Liver (tissue), 9 donors: ENCODE data around the gene TMEM259. TPM values are rescaled to one million over a fixed set of nuclear protein-coding genes. Genes with fewer than 3 reads are reported as not detected.

Source experiments
- DNase-seq: peaks from one replicate; pipeline ENCODE4 v3.0.0-alpha.2; 2017; ENCODE audit warnings: low spot score
- H3K27ac ChIP-seq, 2 donors: one replicate each; pipeline ENCODE4 v1.7.0; 2013; ENCODE audit warnings: inconsistent platforms in 2 of 2, low read length in 2 of 2, control low read depth in 1 of 2, low read depth in 1 of 2, mild to moderate bottlenecking in 1 of 2
- H3K27me3 ChIP-seq, 4 donors: one replicate each; pipeline versions ENCODE4 v1.6.1 to v1.7.0; 2013; ENCODE audit warnings: low read length in 3 of 4, inconsistent platforms in 1 of 4, mild to moderate bottlenecking in 1 of 4, moderate library complexity in 1 of 4; ENCODE audit not compliant: control insufficient read depth in 4 of 4, insufficient read depth in 4 of 4
- H3K36me3 ChIP-seq, 4 donors: one replicate each; pipeline versions ENCODE4 v1.6.1 to v1.7.0; 2013; ENCODE audit warnings: low read length in 3 of 4, mild to moderate bottlenecking in 3 of 4, low read depth in 1 of 4, moderate library complexity in 1 of 4; ENCODE audit not compliant: control insufficient read depth in 4 of 4, insufficient read depth in 3 of 4
- H3K4me1 ChIP-seq, 4 donors: one replicate each; pipeline versions ENCODE4 v1.6.1 to v1.7.0; 2013; ENCODE audit warnings: low read length in 3 of 4, mild to moderate bottlenecking in 3 of 4, moderate library complexity in 1 of 4; ENCODE audit not compliant: control insufficient read depth in 4 of 4, insufficient read depth in 4 of 4
- H3K4me3 ChIP-seq, 3 donors: one replicate each; pipeline versions ENCODE4 v1.6.1 to v1.7.0; 2013; ENCODE audit warnings: low read length in 3 of 3, control low read depth in 1 of 3, low read depth in 1 of 3, mild to moderate bottlenecking in 1 of 3
- H3K9ac ChIP-seq, 2 donors: one replicate each; pipeline ENCODE4 v1.7.0; 2013; ENCODE audit warnings: low read length in 2 of 2, mild to moderate bottlenecking in 2 of 2, moderate library complexity in 2 of 2, control low read depth in 1 of 2, low read depth in 1 of 2
- H3K9me3 ChIP-seq, 4 donors: one replicate each; pipeline versions ENCODE4 v1.6.1 to v1.7.0; 2013; ENCODE audit warnings: low read length in 3 of 4; ENCODE audit not compliant: control insufficient read depth in 4 of 4
- FOXA2 ChIP-seq: IDR thresholded peaks from 2 replicates; pipeline ENCODE4 v1.6.1; 2016; ENCODE audit warnings: antibody characterized with exemption
- GABPA ChIP-seq, 2 donors: IDR thresholded peaks in 1 of 2; conservative IDR thresholded peaks in 1 of 2; 2 replicates each; pipeline ENCODE4 v1.6.1; 2016; ENCODE audit warnings: antibody characterized with exemption in 2 of 2, mild to moderate bottlenecking in 1 of 2, moderate library complexity in 1 of 2
- RAD21 ChIP-seq, 2 donors: IDR thresholded peaks; 2 replicates each; pipeline ENCODE4 v1.6.1; 2016; ENCODE audit warnings: antibody characterized with exemption in 2 of 2, mild to moderate bottlenecking in 2 of 2
- YY1 ChIP-seq: IDR thresholded peaks from 2 replicates; pipeline ENCODE4 v1.6.1; 2016; ENCODE audit warnings: antibody characterized with exemption, mild to moderate bottlenecking
- WGBS: extraction: QIAGEN DNeasy Blood & Tissue Kit; methylation state at CpG from one replicate; pipeline ENCODE4 v1.1.7; 2013; 5-methylcytosine and 5-hydroxymethylcytosine counted together
- polyA plus RNA-seq, 2 donors: library from polyadenylated mRNA; stranded (reverse) in 1 of 2; unstranded in 1 of 2; fragments of 200-250 nt in 1 of 2; fragments of >200 nt in 1 of 2; fragmentation: Nextera tagmentation in 1 of 2; extraction: Ambion mirVana in 1 of 2; gene quantifications; one replicate each; pipeline versions ENCODE4 v1.2.1 to v1.2.3, GENCODE V29; 2013 to 2015
- total RNA-seq, 2 donors: library from RNA; depleted of rRNA; stranded (reverse); fragments of >200 nt; gene quantifications; one replicate each; pipeline ENCODE4 v1.2.3, GENCODE V29; 2014
- TF ChIP-seq, protein P1 (sequence below): fragments of 150-350 bp; IDR thresholded peaks from 2 replicates; pipeline ENCODE4 v1.5.1; 2017; ENCODE audit warnings: improper control_type of control experiment, low read depth, low read length; ENCODE audit not compliant: missing input control
- TF ChIP-seq, protein P2 (sequence below): IDR thresholded peaks from 2 replicates; pipeline ENCODE4 v1.6.1; 2016; ENCODE audit warnings: antibody characterized with exemption, mild to moderate bottlenecking
- donor health status: healthy.
- donor health status: healthy.
- donor health status: healthy.
- donor health status: healthy.
- donor health status: healthy.

The TMEM259 gene
- total and polyA plus RNA-seq, 4 donors = 29.7 to 99.3 (median 57.3) TPM

DNA sequence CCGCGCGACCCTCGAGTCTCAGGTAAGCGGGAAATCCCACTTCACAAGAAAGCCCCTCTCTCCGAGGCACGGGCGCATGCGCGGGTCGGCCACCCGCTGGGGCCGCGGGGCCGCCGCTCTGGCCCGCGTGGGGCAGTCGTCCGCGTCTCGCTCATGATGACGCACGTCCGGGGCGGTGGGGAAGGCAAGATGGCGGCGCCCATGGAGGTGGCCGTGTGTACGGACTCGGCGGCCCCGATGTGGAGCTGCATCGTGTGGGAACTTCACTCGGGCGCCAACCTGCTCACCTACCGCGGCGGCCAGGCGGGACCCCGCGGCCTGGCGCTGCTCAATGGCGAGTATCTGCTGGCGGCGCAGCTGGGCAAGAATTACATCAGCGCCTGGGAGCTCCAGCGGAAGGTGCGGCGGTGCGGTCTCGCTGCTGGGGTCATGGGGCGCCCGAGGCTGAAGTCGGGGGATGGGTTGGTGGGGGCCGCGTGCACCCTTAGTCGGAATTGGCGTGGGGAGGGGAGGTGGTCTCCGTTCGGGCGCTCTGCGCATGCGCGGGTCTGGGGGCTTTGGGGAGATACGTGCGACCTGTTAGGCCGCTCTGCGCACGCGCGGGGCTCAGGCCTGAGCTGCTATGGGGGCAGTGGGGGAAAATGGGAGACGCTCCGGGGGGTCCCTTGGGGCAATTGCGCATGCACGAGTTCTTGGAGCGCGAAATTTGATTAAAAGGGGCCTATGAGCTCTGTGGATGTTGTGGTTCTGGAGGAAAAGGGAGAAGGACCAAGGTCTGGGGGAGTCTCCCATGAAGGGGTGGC is 36.6 kb downstream of the TMEM259 start, which contains the start of gene WDR18:
Gene WDR18, plus strand, starts transcription at position 181 of the 803 bp plus-strand sequence. Its CDS starts 9 bp downstream, at position 190.
- peaks cover 11 to 39% (median 29%) of the 10 kb centered on the region in 4 donors for H3K4me1 ChIP-seq
- H3K27ac ChIP-seq = peak within 1 kb of the TSS; percentile 66 to 78
- no peaks in the 10 kb centered on the region for H3K9me3 ChIP-seq
- peaks cover 0 to 11% (median 2%) of the 10 kb centered on the region in 4 donors for H3K36me3 ChIP-seq
- peak within 1 kb of the TSS; percentile 86 to 87 (median 86) for H3K4me3 ChIP-seq
- TF ChIP-seq YY1 = peak; percentile 99
- TF ChIP-seq GABPA (IDR thresholded peaks at IDR 0.05 in 1 of 2, conservative IDR thresholded peaks at IDR 0.05 in 1 of 2) = peak in 1 of 2 donors; percentile 88
- no peak for TF ChIP-seq FOXA2
- TF ChIP-seq, protein P1, sequence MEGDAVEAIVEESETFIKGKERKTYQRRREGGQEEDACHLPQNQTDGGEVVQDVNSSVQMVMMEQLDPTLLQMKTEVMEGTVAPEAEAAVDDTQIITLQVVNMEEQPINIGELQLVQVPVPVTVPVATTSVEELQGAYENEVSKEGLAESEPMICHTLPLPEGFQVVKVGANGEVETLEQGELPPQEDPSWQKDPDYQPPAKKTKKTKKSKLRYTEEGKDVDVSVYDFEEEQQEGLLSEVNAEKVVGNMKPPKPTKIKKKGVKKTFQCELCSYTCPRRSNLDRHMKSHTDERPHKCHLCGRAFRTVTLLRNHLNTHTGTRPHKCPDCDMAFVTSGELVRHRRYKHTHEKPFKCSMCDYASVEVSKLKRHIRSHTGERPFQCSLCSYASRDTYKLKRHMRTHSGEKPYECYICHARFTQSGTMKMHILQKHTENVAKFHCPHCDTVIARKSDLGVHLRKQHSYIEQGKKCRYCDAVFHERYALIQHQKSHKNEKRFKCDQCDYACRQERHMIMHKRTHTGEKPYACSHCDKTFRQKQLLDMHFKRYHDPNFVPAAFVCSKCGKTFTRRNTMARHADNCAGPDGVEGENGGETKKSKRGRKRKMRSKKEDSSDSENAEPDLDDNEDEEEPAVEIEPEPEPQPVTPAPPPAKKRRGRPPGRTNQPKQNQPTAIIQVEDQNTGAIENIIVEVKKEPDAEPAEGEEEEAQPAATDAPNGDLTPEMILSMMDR = peak; percentile 27
- 1% methylated on average over 78 of the region's 78 CpGs for WGBS
- DNase-seq = peak; percentile 90
- no peaks in the 10 kb centered on the region for H3K27me3 ChIP-seq
- peak within 1 kb of the TSS; percentile 55 to 56 for H3K9ac ChIP-seq

DNA sequence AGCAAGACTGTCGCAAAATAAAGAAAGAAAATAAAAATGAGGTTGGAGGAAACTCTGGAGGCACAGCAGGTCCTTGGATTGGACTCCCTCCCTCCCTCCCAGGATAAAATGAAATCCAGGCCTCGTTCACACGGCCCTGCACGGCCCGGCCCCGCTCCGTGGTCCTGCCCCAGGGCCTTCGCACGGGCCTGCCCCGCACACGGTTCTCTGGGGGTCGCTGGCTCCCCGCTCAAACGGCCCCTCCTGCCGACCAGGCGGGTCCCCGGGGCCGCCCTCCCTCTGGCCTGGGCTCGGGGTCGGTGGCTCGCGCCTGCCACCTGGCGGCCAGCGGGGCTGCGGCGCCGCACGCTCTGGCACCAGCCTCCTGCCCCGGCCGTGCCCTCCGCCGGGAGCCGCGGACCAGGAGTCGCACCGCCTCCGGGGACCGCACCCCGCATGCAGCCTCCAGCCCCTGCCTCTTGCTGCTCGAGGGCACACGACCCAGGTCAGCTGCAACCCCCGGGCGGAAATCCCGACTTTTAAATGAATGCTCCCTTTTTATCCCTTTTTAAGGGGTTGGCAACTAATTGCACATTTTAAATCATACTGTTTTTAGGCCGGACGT is 38.3 kb downstream of the TMEM259 start:
- peak; percentile 90 for DNase-seq
- H3K27me3 ChIP-seq = no peaks in the 10 kb centered on the region
- peaks cover 11 to 39% (median 29%) of the 10 kb centered on the region in 4 donors for H3K4me1 ChIP-seq
- H3K4me3 ChIP-seq = peak overlapping the region in 1 of 3 donors; percentile 37
- no peak overlapping the region for H3K9ac ChIP-seq
- H3K27ac ChIP-seq = peak overlapping the region in 1 of 2 donors; percentile 20
- TF ChIP-seq, protein P1 = peak; percentile 87
- TF ChIP-seq RAD21 (IDR thresholded peaks at IDR 0.05) = peak; percentile 59 to 72
- TF ChIP-seq, protein P2, sequence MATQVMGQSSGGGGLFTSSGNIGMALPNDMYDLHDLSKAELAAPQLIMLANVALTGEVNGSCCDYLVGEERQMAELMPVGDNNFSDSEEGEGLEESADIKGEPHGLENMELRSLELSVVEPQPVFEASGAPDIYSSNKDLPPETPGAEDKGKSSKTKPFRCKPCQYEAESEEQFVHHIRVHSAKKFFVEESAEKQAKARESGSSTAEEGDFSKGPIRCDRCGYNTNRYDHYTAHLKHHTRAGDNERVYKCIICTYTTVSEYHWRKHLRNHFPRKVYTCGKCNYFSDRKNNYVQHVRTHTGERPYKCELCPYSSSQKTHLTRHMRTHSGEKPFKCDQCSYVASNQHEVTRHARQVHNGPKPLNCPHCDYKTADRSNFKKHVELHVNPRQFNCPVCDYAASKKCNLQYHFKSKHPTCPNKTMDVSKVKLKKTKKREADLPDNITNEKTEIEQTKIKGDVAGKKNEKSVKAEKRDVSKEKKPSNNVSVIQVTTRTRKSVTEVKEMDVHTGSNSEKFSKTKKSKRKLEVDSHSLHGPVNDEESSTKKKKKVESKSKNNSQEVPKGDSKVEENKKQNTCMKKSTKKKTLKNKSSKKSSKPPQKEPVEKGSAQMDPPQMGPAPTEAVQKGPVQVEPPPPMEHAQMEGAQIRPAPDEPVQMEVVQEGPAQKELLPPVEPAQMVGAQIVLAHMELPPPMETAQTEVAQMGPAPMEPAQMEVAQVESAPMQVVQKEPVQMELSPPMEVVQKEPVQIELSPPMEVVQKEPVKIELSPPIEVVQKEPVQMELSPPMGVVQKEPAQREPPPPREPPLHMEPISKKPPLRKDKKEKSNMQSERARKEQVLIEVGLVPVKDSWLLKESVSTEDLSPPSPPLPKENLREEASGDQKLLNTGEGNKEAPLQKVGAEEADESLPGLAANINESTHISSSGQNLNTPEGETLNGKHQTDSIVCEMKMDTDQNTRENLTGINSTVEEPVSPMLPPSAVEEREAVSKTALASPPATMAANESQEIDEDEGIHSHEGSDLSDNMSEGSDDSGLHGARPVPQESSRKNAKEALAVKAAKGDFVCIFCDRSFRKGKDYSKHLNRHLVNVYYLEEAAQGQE = no peak
- no peaks in the 10 kb centered on the region for H3K9me3 ChIP-seq
- H3K36me3 ChIP-seq = peaks cover 0 to 7% (median 2%) of the 10 kb centered on the region in 4 donors
- WGBS = 1% methylated on average over 46 of the region's 46 CpGs
